Memory B cell (primary cell): ENCODE measurements around the gene ETFRF1.

Source experiments
- ATAC-seq: fragments of 150-1000 bp; cut with Tn5 transposase; 2 replicates; pipeline ENCODE4 v1.10.0; 2021; ENCODE audit warnings: low read depth, mild to moderate bottlenecking, moderate library complexity
- DNase-seq, 2 donors: peaks; one replicate each; pipeline ENCODE4 v3.0.0; 2022; ENCODE audit warnings: low spot score in 2 of 2
- H3K27ac Mint-ChIP-seq: one replicate; pipeline ENCODE4 v1.8.0; 2022; ENCODE audit warnings: mild to moderate bottlenecking, moderate library complexity, mixed read lengths
- H3K27me3 Mint-ChIP-seq: one replicate; pipeline ENCODE4 v1.8.0; 2022; ENCODE audit warnings: mixed read lengths
- H3K36me3 Mint-ChIP-seq: one replicate; pipeline ENCODE4 v1.8.0; 2022; ENCODE audit warnings: mild to moderate bottlenecking, mixed read lengths
- H3K4me1 Mint-ChIP-seq: one replicate; pipeline ENCODE4 v1.8.0; 2022; ENCODE audit warnings: mixed read lengths
- H3K4me3 Mint-ChIP-seq: one replicate; pipeline ENCODE4 v1.8.0; 2022; ENCODE audit warnings: mild to moderate bottlenecking, moderate library complexity, mixed read lengths
- H3K9me3 Mint-ChIP-seq: one replicate; pipeline ENCODE4 v1.8.0; 2022; ENCODE audit warnings: mixed read lengths

The ETFRF1 gene, protein sequence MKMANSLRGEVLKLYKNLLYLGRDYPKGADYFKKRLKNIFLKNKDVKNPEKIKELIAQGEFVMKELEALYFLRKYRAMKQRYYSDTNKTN

DNA sequence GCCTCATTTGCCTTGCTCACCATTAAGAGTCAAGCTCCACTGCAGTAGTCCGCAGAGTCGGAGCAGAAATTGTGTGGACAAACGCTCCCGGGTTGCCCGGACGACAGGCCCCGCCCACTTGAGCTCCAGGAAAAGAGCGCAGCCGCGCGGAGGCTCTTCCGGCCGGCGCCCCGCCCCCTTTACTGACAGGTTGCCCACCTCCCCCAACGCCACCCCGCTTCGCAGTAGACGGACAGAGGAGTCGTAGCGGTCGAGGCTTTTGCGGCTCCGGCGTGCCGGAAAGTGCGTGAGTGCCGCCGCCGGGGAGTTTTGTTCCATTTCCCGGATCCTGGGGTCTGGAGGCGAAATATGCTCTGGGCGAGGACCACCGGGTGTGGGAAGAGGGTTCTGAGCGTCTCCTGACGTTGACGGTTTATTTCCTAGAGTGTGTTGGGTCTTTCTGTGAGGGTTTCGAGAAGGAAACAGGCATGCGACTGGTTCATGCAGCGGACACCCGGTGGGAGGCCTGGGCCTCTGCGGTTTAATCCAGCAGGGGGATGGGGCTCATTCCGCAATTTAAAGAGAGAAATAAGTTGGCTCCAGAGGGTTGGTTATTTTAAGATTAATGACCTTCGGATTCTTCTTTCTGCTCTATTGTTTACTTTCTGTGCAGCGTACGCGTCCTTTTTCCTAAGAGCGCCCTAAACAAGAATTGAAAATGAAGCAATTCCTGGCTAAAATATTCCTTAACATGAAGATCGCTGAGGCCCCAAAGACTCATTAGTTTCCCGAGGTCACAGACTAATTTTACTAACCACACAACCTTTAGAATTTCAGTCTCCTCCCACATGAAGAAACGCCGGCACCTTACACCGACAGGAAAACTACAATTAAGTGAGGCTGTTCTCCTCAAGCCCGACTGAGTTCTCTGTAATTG, at the start of gene ETFRF1, which contains the start of gene DNAI7:
Gene ETFRF1 (plus strand): TSS at position 182 of the 916 bp plus-strand sequence. CDS start 8,720 bp downstream, outside the sequence.
Gene DNAI7 (minus strand): TSS at position 105 of the 916 bp plus-strand sequence. CDS start 82 bp downstream, at position 23.
- ATAC-seq (peak; percentile 93), DNase-seq (peak; percentile 92 to 98)
- Mint-ChIP-seq H3K27ac (peak within 1 kb of the TSS; percentile 98), H3K4me1 (peaks cover 18% of the 10 kb centered on the region), H3K4me3 (peak within 1 kb of the TSS; percentile 95), H3K36me3 (peaks cover 3% of the 10 kb centered on the region), H3K9me3 (no peaks in the 10 kb centered on the region), H3K27me3 (no peaks in the 10 kb centered on the region)

DNA sequence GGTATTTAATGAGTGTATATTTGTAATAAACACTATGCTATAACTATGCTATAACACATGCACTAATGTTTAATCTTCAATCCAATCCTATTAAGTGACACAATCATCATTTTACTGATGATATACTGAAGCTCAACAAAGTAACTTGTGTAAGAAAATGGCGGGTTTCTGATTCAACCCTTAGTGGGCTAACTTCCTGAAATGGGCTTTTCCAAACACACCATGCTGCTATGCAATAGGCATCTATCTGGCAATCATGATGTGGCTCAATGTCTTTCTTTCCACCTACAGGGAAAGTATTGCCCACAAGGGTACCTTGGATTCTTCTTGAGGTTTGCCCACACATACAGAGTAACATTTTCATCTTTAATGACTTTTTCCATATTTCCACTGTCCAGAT, 48.4 kb upstream of the ETFRF1 start:
- DNase-seq, result no peak
- Mint-ChIP-seq H3K27ac (no peak overlapping the region), H3K4me3 (no peak overlapping the region), H3K9me3 (no peaks in the 10 kb centered on the region), H3K36me3 (no peaks in the 10 kb centered on the region), H3K27me3 (no peaks in the 10 kb centered on the region), H3K4me1 (peaks cover 3% of the 10 kb centered on the region)
- no peak for ATAC-seq

DNA sequence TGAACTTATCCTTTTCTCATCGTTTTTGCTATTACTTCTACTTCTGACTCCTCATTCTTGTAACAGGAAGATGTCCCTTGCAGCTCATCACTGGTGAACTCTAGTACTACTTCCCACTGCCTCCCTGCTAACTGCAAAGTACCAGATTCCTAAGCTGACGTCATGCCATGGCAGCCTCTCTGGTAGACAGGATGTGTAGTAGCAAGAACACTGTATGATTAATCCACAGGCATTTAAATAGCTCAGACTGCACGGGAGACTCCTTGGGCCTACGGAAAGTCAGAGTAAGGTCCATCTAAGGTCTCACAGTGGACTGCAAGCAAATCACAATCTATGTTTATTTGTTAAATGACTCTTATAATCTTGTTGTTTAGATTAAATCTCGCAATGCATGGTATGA, 43.6 kb upstream of the ETFRF1 start:
- Mint-ChIP-seq H3K4me1 (peaks cover 3% of the 10 kb centered on the region), H3K9me3 (no peaks in the 10 kb centered on the region), H3K27ac (no peak overlapping the region), H3K36me3 (no peaks in the 10 kb centered on the region), H3K4me3 (no peak overlapping the region), H3K27me3 (no peaks in the 10 kb centered on the region)
- DNase-seq (no peak), ATAC-seq (no peak)

DNA sequence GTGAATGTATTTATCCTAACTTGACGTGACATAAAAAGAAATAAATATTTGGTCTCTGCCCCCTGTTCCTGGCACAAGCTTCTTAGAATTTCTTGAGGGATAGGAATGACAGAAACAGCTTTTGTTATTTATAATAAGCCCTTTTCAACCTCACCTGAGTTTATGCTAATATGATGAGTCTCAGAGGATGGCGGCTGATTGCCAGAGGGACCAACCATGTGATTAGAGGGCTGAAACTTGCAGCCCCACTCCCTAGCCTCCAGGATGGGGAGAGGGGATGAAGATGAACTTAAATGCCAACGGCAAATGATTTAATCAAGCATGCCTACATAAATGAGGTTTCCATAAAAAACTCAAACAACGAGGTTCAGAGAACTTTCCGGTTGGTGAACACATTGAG, 43.0 kb upstream of the ETFRF1 start:
- ATAC-seq (no peak), DNase-seq (no peak)
- no peak overlapping the region for H3K4me3 Mint-ChIP-seq
- no peak overlapping the region for H3K27ac Mint-ChIP-seq
- no peaks in the 10 kb centered on the region for H3K9me3 Mint-ChIP-seq
- H3K27me3 Mint-ChIP-seq, result no peaks in the 10 kb centered on the region
- no peaks in the 10 kb centered on the region for H3K36me3 Mint-ChIP-seq
- peaks cover 3% of the 10 kb centered on the region for H3K4me1 Mint-ChIP-seq

DNA sequence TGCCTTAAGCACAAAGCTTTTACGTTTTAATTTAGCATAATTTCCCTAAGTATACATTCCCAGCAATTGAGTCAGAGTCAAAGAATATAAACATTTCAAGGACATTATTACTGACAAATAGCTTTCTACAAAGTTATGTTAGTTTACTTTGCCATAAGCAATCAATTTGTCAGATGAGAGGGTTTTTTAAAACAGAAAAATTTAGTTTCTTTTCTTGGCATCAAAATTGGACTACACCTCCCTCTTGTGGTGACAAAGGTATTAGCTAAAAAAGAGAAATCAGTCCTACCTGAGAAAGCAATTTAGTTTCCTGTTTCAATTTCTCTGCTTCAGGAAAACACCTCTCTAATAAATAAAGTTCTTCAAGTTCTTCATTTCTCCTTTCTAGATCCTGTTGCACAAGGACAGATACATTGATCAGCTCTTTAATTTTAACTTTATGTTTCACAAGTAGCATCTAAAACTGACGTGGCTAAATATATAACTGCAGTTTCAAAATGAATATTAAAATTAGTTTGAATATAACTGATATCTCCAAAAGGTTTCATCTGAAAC, 39.9 kb upstream of the ETFRF1 start:
- ATAC-seq (peak; percentile 52), DNase-seq (peak in 1 of 2 donors; percentile 53)
- Mint-ChIP-seq H3K4me3 (peak overlapping the region; percentile 32), H3K36me3 (no peaks in the 10 kb centered on the region), H3K27me3 (no peaks in the 10 kb centered on the region), H3K27ac (peak overlapping the region; percentile 17), H3K9me3 (no peaks in the 10 kb centered on the region), H3K4me1 (peaks cover 8% of the 10 kb centered on the region)

DNA sequence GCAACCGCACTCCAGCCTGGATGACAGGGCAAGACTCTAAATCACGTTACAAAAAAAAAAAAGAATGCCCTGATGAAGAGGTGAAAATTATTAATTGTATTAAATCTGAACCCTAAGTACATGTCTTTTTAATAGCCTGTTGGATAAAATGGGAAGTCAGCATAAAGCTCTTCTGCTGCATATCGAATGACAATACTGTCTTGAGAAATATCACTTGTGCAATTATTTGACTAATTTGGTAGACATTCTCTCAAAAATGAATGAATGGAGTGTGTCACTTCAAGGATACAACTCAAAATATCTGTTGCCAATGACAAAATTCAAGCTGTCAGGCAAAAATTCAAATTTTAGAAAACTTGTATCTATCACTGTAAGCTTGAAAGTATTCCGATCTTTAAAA, 39.0 kb upstream of the ETFRF1 start:
- H3K27me3 Mint-ChIP-seq, result no peaks in the 10 kb centered on the region
- peaks cover 14% of the 10 kb centered on the region for H3K4me1 Mint-ChIP-seq
- DNase-seq, result no peak
- ATAC-seq, result no peak
- peak overlapping the region; percentile 62 for H3K27ac Mint-ChIP-seq
- peaks cover 2% of the 10 kb centered on the region for H3K9me3 Mint-ChIP-seq
- H3K36me3 Mint-ChIP-seq, result peaks cover 2% of the 10 kb centered on the region
- no peak overlapping the region for H3K4me3 Mint-ChIP-seq

DNA sequence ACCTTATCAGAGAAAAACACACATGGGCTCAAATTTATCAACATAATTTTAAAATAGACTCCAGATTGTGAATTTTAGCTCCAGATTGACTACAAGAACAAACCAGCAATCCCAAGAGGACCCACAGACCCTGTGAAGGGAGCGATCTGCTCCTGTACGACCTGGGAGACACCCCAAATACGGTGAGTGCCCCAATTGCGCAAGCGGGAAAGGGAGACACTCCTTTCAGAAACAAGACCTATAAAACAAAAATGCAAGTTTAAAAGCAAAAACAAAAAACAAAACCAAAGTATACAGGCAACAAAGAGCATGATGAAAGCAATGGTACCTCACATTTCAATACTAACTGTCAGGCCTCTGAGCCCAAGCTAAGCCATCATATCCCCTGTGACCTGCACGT, 32.2 kb upstream of the ETFRF1 start:
- H3K4me1 Mint-ChIP-seq, result peaks cover 9% of the 10 kb centered on the region
- no peaks in the 10 kb centered on the region for H3K27me3 Mint-ChIP-seq
- peaks cover 2% of the 10 kb centered on the region for H3K9me3 Mint-ChIP-seq
- H3K27ac Mint-ChIP-seq, result no peak overlapping the region
- no peak for DNase-seq
- no peak for ATAC-seq
- H3K36me3 Mint-ChIP-seq, result peaks cover 2% of the 10 kb centered on the region
- no peak overlapping the region for H3K4me3 Mint-ChIP-seq

DNA sequence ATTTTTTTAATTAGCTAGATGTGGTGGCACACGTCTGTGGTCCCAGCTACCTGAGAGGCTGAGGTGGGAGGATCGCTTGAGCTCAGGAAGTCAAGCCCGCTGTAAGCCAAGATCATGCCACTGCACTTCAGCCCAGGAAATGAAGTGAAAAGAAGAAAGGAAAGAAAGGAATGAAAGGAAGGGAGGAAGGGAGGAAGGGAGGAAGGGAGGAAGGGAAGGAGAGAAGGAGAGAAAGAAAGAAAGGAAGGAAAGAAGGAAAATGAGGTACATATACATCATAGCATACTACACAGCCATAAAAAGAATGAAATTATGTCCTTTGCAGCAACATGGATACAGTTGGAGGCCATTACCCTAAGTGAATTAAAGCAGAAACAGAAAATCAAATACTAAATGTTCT, 12.3 kb upstream of the ETFRF1 start:
- Mint-ChIP-seq H3K9me3 (peaks cover 4% of the 10 kb centered on the region), H3K27ac (no peak overlapping the region), H3K36me3 (no peaks in the 10 kb centered on the region), H3K4me3 (no peak overlapping the region), H3K27me3 (no peaks in the 10 kb centered on the region), H3K4me1 (peaks cover 12% of the 10 kb centered on the region)
- no peak for ATAC-seq
- DNase-seq, result no peak

DNA sequence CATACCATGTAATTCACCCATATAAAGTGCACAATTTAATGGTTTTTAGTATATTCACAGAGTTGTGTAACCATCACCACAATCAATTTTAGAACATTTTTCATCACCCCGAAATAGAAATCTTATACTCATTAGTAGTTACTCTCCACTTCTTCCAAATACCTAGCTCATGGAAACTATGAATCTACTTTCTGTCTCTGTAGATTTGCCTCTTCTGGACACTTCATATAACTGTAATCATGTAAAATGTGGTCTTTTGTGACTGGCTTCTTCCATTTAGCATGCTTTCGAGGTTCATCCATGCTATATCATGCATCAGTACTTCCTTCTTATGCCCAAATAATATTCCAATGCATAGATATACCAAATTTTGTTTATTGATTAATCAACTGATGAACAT, 10.9 kb upstream of the ETFRF1 start:
- no peak for ATAC-seq
- DNase-seq, result no peak
- no peaks in the 10 kb centered on the region for H3K36me3 Mint-ChIP-seq
- no peak overlapping the region for H3K27ac Mint-ChIP-seq
- peaks cover 4% of the 10 kb centered on the region for H3K9me3 Mint-ChIP-seq
- H3K4me3 Mint-ChIP-seq, result no peak overlapping the region
- peaks cover 12% of the 10 kb centered on the region for H3K4me1 Mint-ChIP-seq
- H3K27me3 Mint-ChIP-seq, result no peaks in the 10 kb centered on the region

DNA sequence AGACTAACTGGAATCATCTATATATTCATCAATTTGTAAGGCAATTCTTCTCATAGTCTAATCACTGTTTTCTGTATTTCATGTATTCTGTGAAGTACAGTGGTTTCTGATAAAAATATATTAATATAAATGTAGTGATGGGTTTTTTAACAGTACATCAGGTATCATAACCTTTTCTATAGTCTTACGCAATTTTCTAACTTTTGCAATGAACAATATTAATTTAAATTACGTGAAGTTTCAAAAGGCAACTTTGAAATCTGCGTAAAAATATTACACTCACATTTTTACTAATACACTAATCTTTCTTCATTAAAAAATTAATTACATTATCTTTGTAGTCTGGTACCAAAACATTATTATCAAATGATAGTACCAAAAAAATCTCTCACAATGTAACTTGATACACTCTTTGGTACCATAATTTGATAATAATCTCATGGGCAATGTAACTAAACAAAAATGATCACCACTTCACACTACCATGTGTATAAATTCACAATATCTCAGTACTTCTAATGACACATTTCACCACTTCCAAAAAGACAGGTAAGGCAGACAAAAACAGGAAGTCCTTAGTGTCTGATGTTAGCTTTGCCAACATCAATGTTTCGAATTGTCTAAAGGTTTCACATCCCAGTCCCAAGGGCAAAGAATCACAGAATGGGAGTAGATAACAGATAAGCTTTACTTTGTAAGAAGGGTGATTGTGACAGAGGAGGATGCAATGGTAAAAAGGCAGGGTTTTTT, 8.8 kb upstream of the ETFRF1 start:
- DNase-seq, result peak in 1 of 2 donors; percentile 7

DNA sequence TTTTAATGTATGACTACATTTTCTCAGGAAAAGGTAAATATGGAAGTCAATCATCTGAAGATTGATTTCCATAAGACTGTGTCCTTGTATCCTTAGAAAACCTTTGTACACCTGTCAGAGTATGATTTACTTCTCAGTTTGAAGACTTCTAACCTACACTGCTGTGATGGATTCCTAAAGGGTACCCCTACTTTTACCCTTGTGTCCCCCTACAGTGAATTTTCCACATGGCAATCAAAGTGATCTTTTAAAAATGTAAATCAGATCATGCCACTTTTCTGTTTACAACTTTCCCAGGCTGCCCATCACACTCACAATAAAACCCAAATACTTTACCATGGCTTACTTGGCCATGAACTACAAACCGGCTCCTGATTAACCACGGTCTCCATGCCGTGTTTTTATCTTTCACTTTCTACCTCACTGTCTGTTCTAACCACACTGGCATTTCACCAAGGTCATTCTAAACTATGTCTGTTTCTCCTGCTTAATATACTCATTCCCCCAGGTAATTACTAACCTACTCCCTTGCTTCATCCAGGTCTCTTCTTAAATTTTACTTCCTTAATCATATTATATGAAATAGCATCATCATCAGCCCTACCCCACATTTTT, 8.1 kb upstream of the ETFRF1 start:
- no peaks in the 10 kb centered on the region for H3K9me3 Mint-ChIP-seq
- DNase-seq, result peak in 1 of 2 donors; percentile 10
- ATAC-seq, result peak; percentile 88
- H3K4me1 Mint-ChIP-seq, result peaks cover 12% of the 10 kb centered on the region
- H3K4me3 Mint-ChIP-seq, result peak overlapping the region; percentile 87
- no peaks in the 10 kb centered on the region for H3K36me3 Mint-ChIP-seq
- H3K27ac Mint-ChIP-seq, result peak overlapping the region; percentile 83
- H3K27me3 Mint-ChIP-seq, result no peaks in the 10 kb centered on the region

More for the DNA sequence above, 8.8 kb upstream of the ETFRF1 start:
- Mint-ChIP-seq H3K27me3 (no peaks in the 10 kb centered on the region), H3K36me3 (no peaks in the 10 kb centered on the region), H3K27ac (peak overlapping the region; percentile 83), H3K4me3 (peak overlapping the region; percentile 87), H3K9me3 (no peaks in the 10 kb centered on the region), H3K4me1 (peaks cover 12% of the 10 kb centered on the region)
- ATAC-seq, result peak; percentile 75

DNA sequence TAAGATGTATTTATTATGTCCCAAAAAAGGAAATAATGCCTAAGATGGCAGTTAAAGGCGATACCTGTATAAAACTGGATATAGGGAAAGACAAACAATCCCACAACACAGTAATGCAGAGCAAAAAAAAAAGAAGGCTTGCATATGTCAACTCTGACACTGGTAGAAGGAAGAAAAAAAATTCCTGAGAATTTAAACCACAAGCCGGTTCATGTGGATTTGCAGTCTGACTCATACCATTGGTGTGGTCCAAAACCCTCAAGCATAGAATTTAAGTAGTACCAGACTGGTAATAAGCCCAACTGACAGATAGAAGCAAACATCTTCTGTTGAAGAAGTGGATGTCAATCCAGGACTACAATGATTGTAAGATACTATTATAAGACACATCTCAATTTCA, 7.3 kb upstream of the ETFRF1 start:
- Mint-ChIP-seq H3K27me3 (no peaks in the 10 kb centered on the region), H3K4me3 (no peak overlapping the region), H3K27ac (no peak overlapping the region), H3K9me3 (no peaks in the 10 kb centered on the region), H3K36me3 (no peaks in the 10 kb centered on the region), H3K4me1 (peaks cover 10% of the 10 kb centered on the region)
- DNase-seq, result no peak
- no peak for ATAC-seq

DNA sequence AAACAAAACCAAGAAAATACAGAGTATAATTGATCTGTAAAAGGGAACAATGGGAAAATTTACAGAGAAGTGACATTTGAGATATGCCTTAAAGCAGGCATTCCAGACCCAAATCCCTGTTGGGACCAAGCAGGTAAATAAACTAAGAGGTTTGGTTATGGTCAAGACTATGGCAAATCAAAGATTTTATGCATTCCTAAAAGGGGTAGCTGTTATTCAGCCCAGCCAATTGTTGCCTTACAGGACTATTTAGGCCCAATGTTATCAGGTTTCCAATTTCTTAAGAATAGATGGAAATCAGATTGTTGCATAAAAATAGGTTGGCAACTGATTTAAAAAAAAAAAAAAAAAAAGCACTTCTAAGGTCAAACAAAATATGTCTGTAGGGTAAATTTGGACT, 5.4 kb upstream of the ETFRF1 start:
- Mint-ChIP-seq H3K36me3 (no peaks in the 10 kb centered on the region), H3K27me3 (no peaks in the 10 kb centered on the region), H3K27ac (no peak overlapping the region), H3K4me1 (peaks cover 10% of the 10 kb centered on the region), H3K9me3 (no peaks in the 10 kb centered on the region), H3K4me3 (no peak overlapping the region)
- DNase-seq (no peak), ATAC-seq (no peak)
